Left lung (tissue), 10 donors: ENCODE measurements around the gene PLEKHG5. TPM values are rescaled to one million over a fixed set of nuclear protein-coding genes. Genes with fewer than 3 reads are reported as not detected.
A peak's percentile ranks its signal among the peaks of the same experiment; 100 is the strongest.

Experiments
- ATAC-seq: fragments of 200-7000 bp; cut with Tn5 transposase; one replicate; pipeline ENCODE4 v1.9.1; 2020; ENCODE audit warnings: moderate library complexity
- DNase-seq, 4 donors: peaks; one replicate each; pipeline ENCODE4 v3.0.0-alpha.2; 2013 to 2020
- H3K27ac ChIP-seq, 2 donors: fragments of 200-600 bp; sonication (generic) in 1 of 2; one replicate each; pipeline versions ENCODE4 v1.5.0 to v1.8.0; 2020 to 2021
- H3K27me3 ChIP-seq, 2 donors: fragments of 200-600 bp; sonication (generic) in 1 of 2; one replicate each; pipeline versions ENCODE4 v1.5.0 to v1.8.0; 2020 to 2021
- H3K36me3 ChIP-seq, 2 donors: fragments of 200-600 bp; sonication (generic) in 1 of 2; one replicate each; pipeline versions ENCODE4 v1.5.0 to v1.8.0; 2020 to 2021
- H3K4me1 ChIP-seq, 2 donors: fragments of 200-600 bp; one replicate each; pipeline ENCODE4 v1.8.0; 2021
- H3K4me3 ChIP-seq, 2 donors: fragments of 200-600 bp; sonication (generic) in 1 of 2; one replicate each; pipeline versions ENCODE4 v1.5.0 to v1.8.0; 2020 to 2021; ENCODE audit warnings: mild to moderate bottlenecking in 1 of 2
- H3K9me3 ChIP-seq, 2 donors: fragments of 200-600 bp; sonication (generic) in 1 of 2; one replicate each; pipeline versions ENCODE4 v1.5.0 to v1.8.0; 2020 to 2021
- CTCF ChIP-seq, 2 donors: fragments of 200-600 bp; sonication (generic) in 1 of 2; IDR thresholded peaks; one replicate each; pipeline versions ENCODE4 v1.5.0 to v1.8.0; 2021; ENCODE audit warnings: antibody characterized with exemption in 2 of 2
- intact Hi-C, 2 donors: fragments of 100-400 bp; cut with DNase I; formaldehyde crosslinking; loops; one replicate each; pipeline versions ENCODE4 v1.11.2 to v1.14.2; 2022
- polyA plus RNA-seq, 6 donors: library from polyadenylated mRNA; unstranded; fragments of 120-200 nt; gene quantifications; one replicate each; pipeline ENCODE4 v1.2.1, GENCODE V29; 2013; ENCODE audit not compliant: insufficient read length in 6 of 6
- total RNA-seq, 2 donors: library from RNA; stranded (reverse); fragmentation: NEBNext Ultra II Directional; extraction: Animal tissue kit (Norgen Biotek cat#: 25700); gene quantifications; one replicate each; pipeline ENCODE4 v1.2.1, GENCODE V29; 2021
- donor health status: DM: no; HTN: yes; CAD: no.
- donor health status: DM: no; HTN: no; CAD: no.

PLEKHG5 gene
- total and polyA plus RNA-seq, 8 donors = 6.3 to 35.7 (median 28.8) TPM

GRCh38 chr1:6461538-6462411, 29.7 kb downstream of the PLEKHG5 start:
- Histone ChIP-seq H3K27me3 (peaks cover 8 to 79% of the 10 kb centered on the region in 2 donors), H3K4me3 (no peak overlapping the region), H3K9me3 (no peaks in the 10 kb centered on the region), H3K4me1 (peaks cover 0 to 16% of the 10 kb centered on the region in 2 donors), H3K27ac (no peak overlapping the region), H3K36me3 (peaks cover 0 to 12% of the 10 kb centered on the region in 2 donors)
- DNase-seq (no peak), ATAC-seq (no peak)
- intact Hi-C loops = no loop called here
- TF ChIP-seq CTCF (IDR thresholded peaks at IDR 0.05) = no peak

GRCh38 chr1:6461051-6461530, 30.4 kb downstream of the PLEKHG5 start:
- peaks cover 0 to 12% of the 10 kb centered on the region in 2 donors for H3K36me3 ChIP-seq
- no peak overlapping the region for H3K27ac ChIP-seq
- no peaks in the 10 kb centered on the region for H3K9me3 ChIP-seq
- TF ChIP-seq CTCF (IDR thresholded peaks at IDR 0.05) = no peak
- intact Hi-C loops = no loop called here
- DNase-seq (peak in 1 of 4 donors; percentile 39), ATAC-seq (no peak)
- H3K4me1 ChIP-seq = peaks cover 0 to 15% of the 10 kb centered on the region in 2 donors
- H3K4me3 ChIP-seq = no peak overlapping the region
- peaks cover 7 to 79% of the 10 kb centered on the region in 2 donors for H3K27me3 ChIP-seq

GRCh38 chr1:6460301-6461050, 31.0 kb downstream of the PLEKHG5 start:
- peaks cover 0 to 12% of the 10 kb centered on the region in 2 donors for H3K36me3 ChIP-seq
- peak; percentile 51 for ATAC-seq
- peak in 1 of 4 donors; percentile 49 for DNase-seq
- TF ChIP-seq CTCF (IDR thresholded peaks at IDR 0.05) = no peak
- H3K27me3 ChIP-seq = peaks cover 9 to 79% of the 10 kb centered on the region in 2 donors
- H3K9me3 ChIP-seq = no peaks in the 10 kb centered on the region
- peak overlapping the region in 1 of 2 donors; percentile 7 for H3K4me3 ChIP-seq
- H3K27ac ChIP-seq = no peak overlapping the region
- intact Hi-C loops = no loop called here
- peaks cover 0 to 9% of the 10 kb centered on the region in 2 donors for H3K4me1 ChIP-seq

GRCh38 chr1:6459850-6460265, 31.6 kb downstream of the PLEKHG5 start:
- peaks cover 15 to 79% of the 10 kb centered on the region in 2 donors for H3K27me3 ChIP-seq
- H3K4me3 ChIP-seq = no peak overlapping the region
- H3K4me1 ChIP-seq = peaks cover 0 to 6% of the 10 kb centered on the region in 2 donors
- no peak overlapping the region for H3K27ac ChIP-seq
- no peak for TF ChIP-seq CTCF (IDR thresholded peaks at IDR 0.05)
- DNase-seq (no peak), ATAC-seq (peak; percentile 13)
- H3K9me3 ChIP-seq = no peaks in the 10 kb centered on the region
- intact Hi-C loops = no loop called here
- H3K36me3 ChIP-seq = peaks cover 0 to 12% of the 10 kb centered on the region in 2 donors
